Naive thymus-derived CD8-positive, alpha-beta T cell (primary cell): ENCODE results near the gene SHB. TPM values are rescaled to one million over a fixed set of nuclear protein-coding genes. Genes with fewer than 3 reads are reported as not detected.

Source experiments
- ATAC-seq, 2 donors: fragments of 150-1000 bp; cut with Tn5 transposase in 1 of 2; sonication (Bioruptor Pico), chemical (Tn5 transposase) in 1 of 2; 1 replicate in 1 of 2; 2 replicates in 1 of 2; pipeline ENCODE4 v1.10.0; 2021; ENCODE audit warnings: mild to moderate bottlenecking in 2 of 2, moderate library complexity in 2 of 2
- POLR2A ChIA-PET: fragments of 350-600 bp; sonication (Branson Sonifier 250); formaldehyde crosslinking; loops from one replicate; lab custom pipeline; 2021; ENCODE audit warnings: antibody characterized with exemption; lab: Charles Lee
- DNase-seq, 10 donors: peaks; one replicate each; pipeline versions ENCODE4 v3.0.0 to v3.0.0-alpha.2; 2020 to 2022
- H3K27ac Mint-ChIP-seq, 10 donors: one replicate each; pipeline ENCODE4 v1.8.0; 2020 to 2022; ENCODE audit warnings: mild to moderate bottlenecking in 10 of 10, mixed read lengths in 10 of 10, moderate library complexity in 4 of 10, inconsistent platforms in 1 of 10
- H3K27me3 Mint-ChIP-seq, 5 donors: one replicate each; pipeline ENCODE4 v1.8.0; 2021 to 2022; ENCODE audit warnings: mixed read lengths in 5 of 5
- H3K36me3 Mint-ChIP-seq, 3 donors: one replicate each; pipeline ENCODE4 v1.8.0; 2020 to 2022; ENCODE audit warnings: mixed read lengths in 3 of 3, mild to moderate bottlenecking in 2 of 3, inconsistent platforms in 1 of 3
- H3K4me1 Mint-ChIP-seq, 4 donors: one replicate each; pipeline ENCODE4 v1.8.0; 2021 to 2022; ENCODE audit warnings: mixed read lengths in 4 of 4
- H3K4me3 Mint-ChIP-seq, 10 donors: one replicate each; pipeline ENCODE4 v1.8.0; 2020 to 2022; ENCODE audit warnings: mild to moderate bottlenecking in 10 of 10, mixed read lengths in 10 of 10, moderate library complexity in 6 of 10, inconsistent platforms in 1 of 10
- H3K9me3 Mint-ChIP-seq, 9 donors: one replicate each; pipeline ENCODE4 v1.8.0; 2020 to 2022; ENCODE audit warnings: mixed read lengths in 9 of 9, mild to moderate bottlenecking in 3 of 9, inconsistent platforms in 1 of 9, moderate library complexity in 1 of 9
- polyA plus RNA-seq, 3 donors: library from polyadenylated mRNA; unstranded; fragments of 300-500 nt; fragmentation: Illumina TruSeq; gene quantifications; one replicate each; pipeline ENCODE4 v1.2.3, GENCODE V29; 2021
- total RNA-seq, 8 experiments: library from RNA in 2 of 8; stranded (reverse) in 2 of 8; gene quantifications; one replicate each; pipeline ENCODE4 v1.2.3 and lab custom pipeline; 2021 to 2026

SHB gene
- total and polyA plus RNA-seq, 5 experiments from 2014 or later = 0.20 to 1.2 (median 0.54) TPM

DNA sequence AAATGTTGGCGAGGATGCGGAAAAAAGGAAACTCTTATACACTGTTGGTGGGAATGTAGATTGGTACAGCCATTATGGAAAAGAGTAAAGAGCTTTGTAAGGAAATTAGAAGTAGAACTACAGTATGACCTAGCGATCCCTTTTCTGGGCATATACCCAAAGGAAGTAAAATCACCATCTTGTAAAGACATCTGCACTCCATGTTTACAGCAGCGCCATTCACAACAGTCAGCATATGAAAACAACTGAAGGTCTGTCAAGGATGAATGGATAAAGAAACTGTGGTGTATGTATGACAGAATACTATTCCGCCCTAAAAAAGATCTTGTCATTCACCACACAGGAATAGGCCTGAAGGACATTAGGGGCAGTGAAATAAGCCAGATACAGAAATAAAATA lies 137.4 kb downstream of the SHB start:
- H3K4me3 Mint-ChIP-seq = no peak overlapping the region
- H3K36me3 Mint-ChIP-seq = no peaks in the 10 kb centered on the region
- H3K27ac Mint-ChIP-seq = no peak overlapping the region
- H3K27me3 Mint-ChIP-seq = no peaks in the 10 kb centered on the region
- no peak for ATAC-seq
- no peak for DNase-seq
- no peaks in the 10 kb centered on the region for H3K4me1 Mint-ChIP-seq
- peaks cover 0 to 3% (median 0%) of the 10 kb centered on the region in 9 donors for H3K9me3 Mint-ChIP-seq
- POLR2A ChIA-PET = no interaction called here

DNA sequence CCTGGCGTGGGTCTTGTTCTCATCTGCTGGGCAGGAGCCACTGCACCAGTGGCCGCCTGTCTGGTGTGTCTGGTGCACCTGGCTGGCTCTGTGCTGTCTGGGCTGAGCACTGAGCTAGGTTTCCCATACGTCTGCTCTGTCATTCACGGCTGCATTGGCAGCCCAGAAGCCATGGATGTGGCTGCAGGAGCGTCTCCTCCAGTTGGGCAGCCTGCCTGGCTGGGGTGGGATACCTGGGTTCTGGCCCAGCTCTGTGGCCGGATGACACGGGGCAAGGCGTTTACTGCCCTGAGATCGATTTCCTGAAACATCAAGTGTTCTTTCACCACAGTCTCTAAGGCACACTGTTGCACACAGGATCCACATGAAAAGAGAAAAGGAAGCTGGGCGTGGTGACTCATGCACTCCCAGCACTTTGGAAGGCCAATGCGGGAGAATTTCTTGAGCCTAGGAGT lies 139.6 kb downstream of the SHB start:
- H3K36me3 Mint-ChIP-seq = no peaks in the 10 kb centered on the region
- no peak for ATAC-seq
- H3K4me1 Mint-ChIP-seq = no peaks in the 10 kb centered on the region
- H3K4me3 Mint-ChIP-seq = no peak overlapping the region
- no peaks in the 10 kb centered on the region for H3K27me3 Mint-ChIP-seq
- peaks cover 0 to 3% (median 0%) of the 10 kb centered on the region in 9 donors for H3K9me3 Mint-ChIP-seq
- DNase-seq = no peak
- POLR2A ChIA-PET = no interaction called here
- no peak overlapping the region for H3K27ac Mint-ChIP-seq

DNA sequence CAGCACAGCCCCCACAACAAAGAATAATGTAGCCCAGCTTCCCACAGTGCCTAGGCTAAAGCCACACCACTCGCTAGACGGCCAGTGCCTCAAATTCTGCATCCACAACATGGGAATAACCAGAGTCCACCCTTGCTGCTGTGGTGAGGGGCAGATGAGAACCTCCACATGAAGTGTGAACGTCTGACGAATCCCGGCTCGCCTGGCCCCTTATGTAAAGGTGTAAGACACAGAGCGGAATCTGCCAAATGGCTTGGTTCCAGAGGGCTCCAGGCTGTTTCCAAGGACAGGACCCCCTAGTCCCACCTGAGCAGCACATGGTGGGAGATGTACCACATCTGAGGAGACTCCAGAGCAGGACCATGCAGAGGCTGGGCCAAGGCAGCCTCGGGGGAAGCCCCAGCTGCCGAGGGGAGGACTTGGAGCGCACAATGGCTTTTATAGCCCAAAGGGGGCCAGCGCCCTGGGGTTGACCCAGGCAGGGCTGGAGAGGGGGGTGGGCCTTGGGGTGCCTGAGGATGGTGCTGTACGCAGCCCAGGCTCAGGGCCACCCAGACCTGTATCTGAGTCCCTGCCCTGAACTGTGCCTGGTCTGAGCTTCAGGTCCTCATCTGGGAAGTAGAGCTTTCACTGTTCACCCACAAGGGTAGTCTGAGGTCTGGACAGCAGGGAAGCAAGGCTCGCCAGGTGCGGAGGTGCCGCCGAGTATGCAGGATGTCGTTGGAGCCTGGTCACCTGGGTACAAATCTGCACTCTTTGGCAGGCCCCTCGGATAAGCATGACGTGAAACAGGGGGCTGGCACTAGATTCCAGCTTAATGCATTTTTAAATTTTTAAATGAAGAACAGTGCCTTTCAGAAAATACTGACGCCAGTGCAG lies 140.2 kb downstream of the SHB start:
- H3K9me3 Mint-ChIP-seq = peaks cover 0 to 3% (median 0%) of the 10 kb centered on the region in 9 donors

DNA sequence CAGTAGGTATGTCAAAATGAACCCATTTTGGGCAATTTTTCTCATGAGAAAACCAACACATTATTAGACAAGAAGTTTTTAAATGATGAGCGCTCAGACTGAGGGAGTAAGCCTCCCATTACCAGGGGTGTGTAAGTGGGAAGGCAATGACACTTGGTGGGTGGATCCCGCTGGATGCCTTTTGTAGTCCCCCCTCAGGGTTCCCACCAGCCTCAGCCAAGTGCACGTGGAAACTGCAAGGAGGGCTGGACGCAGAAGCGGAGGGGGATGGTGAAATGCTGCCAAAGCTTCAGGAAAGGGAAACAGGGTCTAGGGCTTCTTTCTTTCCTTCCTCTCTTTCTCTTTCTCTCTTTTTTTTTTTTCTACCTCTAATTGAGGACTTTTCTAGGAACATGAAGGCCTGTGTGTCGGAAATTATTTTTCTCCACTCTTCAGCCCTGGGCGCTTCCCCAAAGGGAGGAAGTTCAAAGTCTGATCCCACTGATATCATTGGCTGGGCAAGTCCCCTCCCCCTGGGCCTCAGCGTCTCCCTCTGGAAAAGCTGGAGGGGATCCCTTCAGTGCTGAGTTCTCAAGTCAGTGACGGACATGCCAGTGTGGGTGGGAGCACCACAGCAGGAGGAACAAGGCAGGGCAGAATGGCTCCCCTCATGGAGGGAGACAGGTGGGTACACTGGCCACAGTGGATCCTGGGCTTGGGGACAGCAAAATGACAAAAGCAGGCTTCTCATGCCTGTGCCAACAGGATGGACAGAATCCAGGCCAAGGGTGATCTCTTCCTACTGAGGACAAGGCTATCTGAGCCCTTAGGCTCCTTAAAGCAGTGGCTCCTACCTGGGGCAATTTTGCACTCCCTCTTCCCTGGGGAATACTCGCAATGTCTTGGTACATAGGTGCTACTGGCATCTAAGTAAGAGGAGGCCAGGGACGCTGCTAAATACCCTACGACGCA lies 141.2 kb downstream of the SHB start:
- Mint-ChIP-seq H3K4me3 (no peak overlapping the region), H3K27ac (peak overlapping the region in 1 of 10 donors; percentile 65), H3K36me3 (no peaks in the 10 kb centered on the region)

More for the DNA sequence above, 140.2 kb downstream of the SHB start:
- no peaks in the 10 kb centered on the region for H3K4me1 Mint-ChIP-seq
- DNase-seq (no peak), ATAC-seq (no peak)
- no peak overlapping the region for H3K4me3 Mint-ChIP-seq
- no peak overlapping the region for H3K27ac Mint-ChIP-seq
- POLR2A ChIA-PET = no interaction called here
- H3K27me3 Mint-ChIP-seq = no peaks in the 10 kb centered on the region
- H3K36me3 Mint-ChIP-seq = no peaks in the 10 kb centered on the region

DNA sequence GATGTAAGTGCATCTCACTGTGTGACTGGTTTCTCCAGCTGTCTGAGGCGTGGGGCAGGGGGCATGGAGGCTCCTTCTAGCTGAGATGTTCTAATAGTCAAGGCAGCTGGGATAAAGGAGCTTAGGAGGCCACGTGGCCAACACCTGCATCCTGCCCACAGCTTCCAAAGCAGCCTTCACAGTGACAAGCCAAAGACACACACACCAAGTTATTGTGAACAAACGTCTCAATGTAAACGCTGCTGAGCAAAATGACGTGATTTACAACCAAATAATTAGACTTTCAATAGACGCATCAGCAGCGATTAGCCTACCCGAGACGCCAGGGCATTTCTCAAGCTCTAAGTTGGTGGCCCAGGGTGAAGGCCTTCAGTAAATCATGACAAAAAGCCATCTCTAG lies 141.9 kb downstream of the SHB start:
- Mint-ChIP-seq H3K36me3 (no peaks in the 10 kb centered on the region), H3K27me3 (no peaks in the 10 kb centered on the region), H3K4me3 (no peak overlapping the region), H3K27ac (no peak overlapping the region), H3K9me3 (peaks cover 0 to 3% (median 0%) of the 10 kb centered on the region in 9 donors), H3K4me1 (no peaks in the 10 kb centered on the region)
- DNase-seq (peak in 1 of 10 donors; percentile 18), ATAC-seq (no peak)
- POLR2A ChIA-PET = no interaction called here

More for the DNA sequence above, 141.2 kb downstream of the SHB start:
- DNase-seq (no peak), ATAC-seq (no peak)
- H3K9me3 Mint-ChIP-seq = peaks cover 0 to 3% (median 0%) of the 10 kb centered on the region in 9 donors
- POLR2A ChIA-PET = no interaction called here
- no peaks in the 10 kb centered on the region for H3K4me1 Mint-ChIP-seq
- no peaks in the 10 kb centered on the region for H3K27me3 Mint-ChIP-seq

DNA sequence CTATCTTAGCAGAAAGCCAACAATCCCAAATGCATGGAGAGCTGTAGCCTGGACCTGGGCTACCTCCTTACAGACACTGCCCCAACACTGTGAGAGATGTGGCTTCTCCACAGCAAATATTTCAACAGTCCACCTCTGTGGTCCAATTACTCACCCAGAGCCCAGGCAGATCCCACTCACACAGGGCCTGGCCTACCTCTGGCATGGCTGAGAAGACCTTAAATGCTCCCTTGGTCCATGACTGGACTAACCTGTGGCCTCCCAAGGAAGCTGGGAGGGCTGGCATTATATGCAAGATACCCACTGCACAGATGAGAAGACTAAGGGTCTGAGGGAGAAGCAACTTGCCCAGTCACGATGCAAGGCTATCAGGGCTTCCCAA lies 142.3 kb downstream of the SHB start:
- Mint-ChIP-seq H3K36me3 (no peaks in the 10 kb centered on the region), H3K4me3 (peak overlapping the region in 1 of 10 donors; percentile 41), H3K27me3 (no peaks in the 10 kb centered on the region), H3K27ac (no peak overlapping the region), H3K9me3 (peaks cover 0 to 3% (median 0%) of the 10 kb centered on the region in 9 donors), H3K4me1 (no peaks in the 10 kb centered on the region)
- ATAC-seq (no peak), DNase-seq (peak in 1 of 10 donors; percentile 30)
- POLR2A ChIA-PET = no interaction called here

DNA sequence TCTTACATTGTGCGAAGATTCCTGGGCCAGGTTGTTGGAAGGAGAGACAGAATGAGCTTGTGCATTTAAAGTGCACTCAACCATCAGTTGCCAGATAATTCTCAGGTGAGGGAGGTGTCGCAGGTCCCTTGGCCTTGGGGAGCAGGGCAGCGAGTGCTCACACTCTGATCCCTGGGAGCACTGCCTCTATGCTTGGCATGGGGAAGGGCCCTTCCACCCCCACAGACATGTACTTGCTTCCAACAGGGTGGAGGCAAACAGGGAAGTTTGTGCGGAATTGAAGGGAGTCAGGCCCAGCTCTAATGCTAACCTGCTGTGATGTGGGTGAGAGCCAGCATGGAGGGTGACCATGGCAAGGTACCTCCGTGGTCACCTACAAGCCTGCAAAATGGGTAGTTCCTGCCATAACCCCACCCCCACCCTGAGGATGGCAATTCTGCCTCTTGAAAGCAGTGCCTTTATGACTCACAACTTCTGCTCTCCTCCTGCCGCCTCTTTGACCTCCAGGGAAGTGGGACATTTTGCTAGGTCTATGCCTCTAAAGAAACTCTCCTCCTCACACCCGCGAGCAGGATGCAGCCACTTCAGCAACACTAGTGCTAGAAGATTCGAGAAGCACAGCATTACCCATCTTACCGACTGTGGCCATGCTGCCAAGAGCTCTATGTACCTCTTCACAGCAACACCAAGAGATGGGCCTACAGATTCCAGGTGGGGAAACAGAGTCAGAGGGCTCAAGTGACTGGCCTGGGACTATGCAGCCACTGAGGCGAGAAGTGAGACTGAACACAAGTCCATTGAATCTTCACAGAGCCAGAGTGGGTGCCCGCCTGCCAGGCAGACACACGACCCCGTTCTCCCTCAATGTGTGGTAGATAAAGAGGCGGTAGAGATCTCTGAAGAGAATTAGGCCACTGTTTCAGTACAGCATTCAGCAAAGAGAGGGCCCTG lies 143.0 kb downstream of the SHB start:
- H3K4me1 Mint-ChIP-seq = no peaks in the 10 kb centered on the region
- H3K4me3 Mint-ChIP-seq = no peak overlapping the region
- H3K27ac Mint-ChIP-seq = no peak overlapping the region
- POLR2A ChIA-PET = no interaction called here
- H3K27me3 Mint-ChIP-seq = no peaks in the 10 kb centered on the region
- peak in 1 of 10 donors; percentile 43 for DNase-seq
- H3K36me3 Mint-ChIP-seq = no peaks in the 10 kb centered on the region
- peaks cover 0 to 3% (median 0%) of the 10 kb centered on the region in 9 donors for H3K9me3 Mint-ChIP-seq
- no peak for ATAC-seq

DNA sequence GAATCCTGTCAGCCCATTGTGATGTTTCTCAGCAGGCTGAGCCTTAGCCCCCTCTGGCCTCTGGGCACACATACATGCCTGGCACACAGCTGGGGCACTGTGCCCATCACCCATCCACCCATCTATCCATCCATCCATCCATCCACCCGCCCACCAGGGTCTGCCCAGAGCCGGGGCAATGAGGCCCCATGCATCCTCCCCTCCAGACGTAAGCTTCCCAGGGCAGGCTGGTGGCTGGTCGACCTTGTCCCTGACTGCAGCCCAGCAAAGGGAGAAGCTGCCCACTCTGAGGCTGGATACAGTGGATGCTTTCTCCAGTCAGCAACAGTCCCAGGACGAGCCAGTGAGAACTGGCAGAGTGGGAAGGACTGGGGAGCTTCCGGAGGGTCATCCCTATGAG lies 144.0 kb downstream of the SHB start:
- POLR2A ChIA-PET = no interaction called here
- ATAC-seq (no peak), DNase-seq (peak in 1 of 10 donors; percentile 60)
- Mint-ChIP-seq H3K4me3 (no peak overlapping the region), H3K27me3 (no peaks in the 10 kb centered on the region), H3K36me3 (no peaks in the 10 kb centered on the region), H3K4me1 (no peaks in the 10 kb centered on the region), H3K9me3 (no peaks in the 10 kb centered on the region), H3K27ac (no peak overlapping the region)

DNA sequence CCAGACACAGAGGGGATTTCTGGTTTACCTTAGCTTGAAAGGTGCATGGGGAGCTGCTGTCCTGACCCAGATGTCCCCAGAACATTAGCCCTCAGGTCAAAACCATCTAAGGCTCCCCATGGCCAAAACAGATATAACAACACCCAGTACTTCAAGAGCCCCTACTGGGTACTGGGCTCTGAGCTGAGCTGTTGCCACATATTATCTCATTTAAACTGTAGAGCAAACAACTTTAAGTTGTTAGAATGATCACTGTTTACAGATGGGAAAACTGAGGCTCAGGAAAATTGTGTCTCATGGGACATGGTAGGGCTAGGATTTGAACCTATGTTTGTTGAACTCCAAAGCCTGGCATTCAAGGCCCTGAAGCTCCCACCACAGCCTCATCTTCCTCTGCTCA lies 144.5 kb downstream of the SHB start:
- Mint-ChIP-seq H3K4me3 (no peak overlapping the region), H3K27ac (no peak overlapping the region), H3K4me1 (no peaks in the 10 kb centered on the region), H3K36me3 (no peaks in the 10 kb centered on the region), H3K27me3 (no peaks in the 10 kb centered on the region), H3K9me3 (no peaks in the 10 kb centered on the region)
- POLR2A ChIA-PET = no interaction called here
- peak in 1 of 10 donors; percentile 22 for DNase-seq
- ATAC-seq = no peak

DNA sequence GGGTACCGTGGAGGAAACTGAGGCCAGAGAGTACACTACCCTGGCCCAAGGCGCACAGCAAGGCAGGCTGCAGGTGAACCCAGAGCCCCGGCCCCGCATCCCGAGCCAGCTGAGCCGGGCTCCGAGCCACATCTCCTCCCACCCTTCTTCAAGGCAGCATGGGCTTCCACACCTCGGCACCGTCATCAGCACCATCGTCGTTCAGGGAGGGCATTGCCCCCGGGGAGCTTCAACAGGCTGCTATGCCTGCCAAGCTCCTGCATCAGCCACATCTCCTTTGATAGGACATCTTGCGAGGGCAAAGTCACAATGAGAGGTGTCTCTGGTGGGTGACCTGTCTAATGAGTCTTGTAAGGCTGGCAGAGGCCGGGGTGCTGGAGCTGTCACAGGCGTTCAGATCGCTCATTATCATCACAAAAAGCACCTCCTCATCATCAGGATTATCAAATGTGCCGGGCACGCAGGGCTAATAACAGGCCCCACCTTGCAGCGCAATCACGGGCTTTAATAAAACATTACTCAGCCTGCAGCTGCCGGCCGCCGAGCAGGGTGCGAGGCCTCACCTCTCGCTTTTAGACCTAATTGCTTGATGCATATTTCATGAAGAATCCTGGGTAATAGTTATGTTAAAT lies 145.1 kb downstream of the SHB start:
- Mint-ChIP-seq H3K27ac (no peak overlapping the region), H3K9me3 (no peaks in the 10 kb centered on the region), H3K36me3 (no peaks in the 10 kb centered on the region), H3K4me1 (no peaks in the 10 kb centered on the region), H3K27me3 (no peaks in the 10 kb centered on the region), H3K4me3 (no peak overlapping the region)
- peak in 1 of 10 donors; percentile 38 for DNase-seq
- POLR2A ChIA-PET = no interaction called here
- no peak for ATAC-seq

DNA sequence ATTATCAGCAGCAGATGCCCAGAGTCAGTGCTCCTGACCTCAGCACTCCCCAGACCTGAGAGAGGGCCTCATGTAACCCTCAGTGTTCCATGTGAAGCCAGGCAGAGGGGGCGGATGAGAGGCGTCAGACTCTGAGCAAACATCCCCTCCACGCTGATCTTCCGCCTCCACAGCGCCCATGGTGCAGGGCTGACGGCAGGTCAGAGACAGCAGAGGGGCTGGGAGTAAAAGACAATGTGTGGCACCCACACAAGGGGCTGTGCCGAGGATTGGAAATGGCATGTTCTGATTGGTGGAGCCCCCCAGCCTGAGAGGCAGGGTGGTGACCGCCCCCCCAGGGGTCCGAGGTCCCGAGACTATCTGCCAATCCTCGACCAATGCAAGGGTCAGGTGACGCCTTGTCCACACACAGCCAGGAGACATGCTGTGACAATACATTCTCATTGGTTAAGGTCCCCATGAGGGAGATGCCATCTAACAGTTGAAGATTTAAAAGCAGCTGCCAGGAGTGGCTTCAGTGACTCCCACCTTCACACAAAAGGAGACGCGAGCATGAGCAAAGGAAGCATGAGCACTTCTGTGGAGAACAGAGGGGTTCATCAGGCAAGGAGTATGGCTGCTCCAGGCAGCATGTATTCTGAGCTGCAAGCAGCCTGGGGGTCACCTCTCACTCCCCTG lies 145.8 kb downstream of the SHB start:
- Mint-ChIP-seq H3K27me3 (no peaks in the 10 kb centered on the region), H3K4me3 (no peak overlapping the region), H3K9me3 (no peaks in the 10 kb centered on the region), H3K4me1 (no peaks in the 10 kb centered on the region), H3K36me3 (no peaks in the 10 kb centered on the region), H3K27ac (no peak overlapping the region)
- ATAC-seq (no peak), DNase-seq (peak in 1 of 10 donors; percentile 43)
- POLR2A ChIA-PET = no interaction called here
